Measurements from ENCODE around the gene H1-8. TPM values are rescaled to one million over a fixed set of nuclear protein-coding genes. Genes with fewer than 3 reads are reported as not detected.

Gene H1-8
- total RNA-seq, 1 experiment from 2014 or later: not detected

DNA sequence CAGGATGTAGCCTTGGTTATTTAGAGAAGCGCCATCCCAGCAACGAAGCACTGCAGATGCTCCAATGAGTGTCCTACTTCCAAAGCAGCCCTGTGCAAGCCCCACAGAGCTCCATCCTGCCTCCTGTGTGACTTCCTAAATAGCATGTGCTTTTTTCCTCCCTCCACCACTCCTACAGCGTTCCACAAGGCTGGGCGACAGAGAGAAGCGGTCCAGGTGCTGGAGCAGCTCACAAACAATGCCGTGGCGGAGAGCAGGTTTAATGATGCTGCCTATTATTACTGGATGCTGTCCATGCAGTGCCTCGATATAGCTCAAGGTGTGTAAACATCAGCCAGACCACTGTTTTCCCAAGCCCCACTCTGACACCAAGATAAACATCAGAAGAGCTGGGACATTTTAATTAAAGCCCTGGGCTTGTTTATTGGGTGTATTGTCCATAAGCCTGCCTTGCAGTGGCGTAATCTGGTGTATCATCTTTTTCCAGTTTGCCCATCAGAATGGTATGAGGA lies 36.7 kb upstream of the H1-8 start:
- Histone ChIP-seq H3K27ac (ENCODE audit: low read depth, low read length) (no peak overlapping the region), H3K4me1 (ENCODE audit: control insufficient read depth in 1 of 2, insufficient read depth in 2 of 2, low read length in 2 of 2) (no peaks in the 10 kb centered on the region), H4K20me1 (ENCODE audit: insufficient read depth) (no peaks in the 10 kb centered on the region), H3K9ac (ENCODE audit: low read length) (no peak overlapping the region), H3K9me2 (ENCODE audit: insufficient read depth) (no peaks in the 10 kb centered on the region), H3K4me2 (ENCODE audit: low read length) (no peak overlapping the region), H2AFZ (ENCODE audit: low read depth, low read length, poor library complexity, severe bottlenecking) (no peak overlapping the region), H3K79me2 (ENCODE audit: insufficient read depth, low read length) (no peaks in the 10 kb centered on the region), H3K9me3 (ENCODE audit: control insufficient read depth in 1 of 2, insufficient read depth in 1 of 2, low read depth in 1 of 2, low read length in 2 of 2) (no peaks in the 10 kb centered on the region), H3K36me3 (ENCODE audit: control insufficient read depth in 1 of 2, insufficient read depth in 2 of 2, low read length in 2 of 2) (no peaks in the 10 kb centered on the region), H3K27me3 (ENCODE audit: insufficient read depth, low read length) (no peaks in the 10 kb centered on the region), H3K4me3 (replicated peaks in 1 of 2; ENCODE audit: low read depth in 1 of 2, low read length in 2 of 2) (no peak overlapping the region)
- intact Hi-C loops (cut with micrococcal nuclease): no loop called here
- TF ChIP-seq TCF7L2 (IDR thresholded peaks at IDR 0.05; ENCODE audit: borderline replicate concordance, extremely low read depth, insufficient read depth, insufficient read length) (no peak), ATF3 (IDR thresholded peaks at IDR 0.05) (no peak), MAX (IDR thresholded peaks at IDR 0.05) (no peak), EZH2 (IDR thresholded peaks at IDR 0.05) (no peak), YY1 (IDR thresholded peaks at IDR 0.05; ENCODE audit: extremely low read depth, insufficient replicate concordance, low read depth, low read length) (no peak)
- TF ChIP-seq, protein P1, sequence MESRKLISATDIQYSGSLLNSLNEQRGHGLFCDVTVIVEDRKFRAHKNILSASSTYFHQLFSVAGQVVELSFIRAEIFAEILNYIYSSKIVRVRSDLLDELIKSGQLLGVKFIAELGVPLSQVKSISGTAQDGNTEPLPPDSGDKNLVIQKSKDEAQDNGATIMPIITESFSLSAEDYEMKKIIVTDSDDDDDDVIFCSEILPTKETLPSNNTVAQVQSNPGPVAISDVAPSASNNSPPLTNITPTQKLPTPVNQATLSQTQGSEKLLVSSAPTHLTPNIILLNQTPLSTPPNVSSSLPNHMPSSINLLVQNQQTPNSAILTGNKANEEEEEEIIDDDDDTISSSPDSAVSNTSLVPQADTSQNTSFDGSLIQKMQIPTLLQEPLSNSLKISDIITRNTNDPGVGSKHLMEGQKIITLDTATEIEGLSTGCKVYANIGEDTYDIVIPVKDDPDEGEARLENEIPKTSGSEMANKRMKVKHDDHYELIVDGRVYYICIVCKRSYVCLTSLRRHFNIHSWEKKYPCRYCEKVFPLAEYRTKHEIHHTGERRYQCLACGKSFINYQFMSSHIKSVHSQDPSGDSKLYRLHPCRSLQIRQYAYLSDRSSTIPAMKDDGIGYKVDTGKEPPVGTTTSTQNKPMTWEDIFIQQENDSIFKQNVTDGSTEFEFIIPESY (IDR thresholded peaks at IDR 0.05; ENCODE audit: extremely low read depth, insufficient replicate concordance, low read length): no peak
- TF ChIP-seq, protein P2, sequence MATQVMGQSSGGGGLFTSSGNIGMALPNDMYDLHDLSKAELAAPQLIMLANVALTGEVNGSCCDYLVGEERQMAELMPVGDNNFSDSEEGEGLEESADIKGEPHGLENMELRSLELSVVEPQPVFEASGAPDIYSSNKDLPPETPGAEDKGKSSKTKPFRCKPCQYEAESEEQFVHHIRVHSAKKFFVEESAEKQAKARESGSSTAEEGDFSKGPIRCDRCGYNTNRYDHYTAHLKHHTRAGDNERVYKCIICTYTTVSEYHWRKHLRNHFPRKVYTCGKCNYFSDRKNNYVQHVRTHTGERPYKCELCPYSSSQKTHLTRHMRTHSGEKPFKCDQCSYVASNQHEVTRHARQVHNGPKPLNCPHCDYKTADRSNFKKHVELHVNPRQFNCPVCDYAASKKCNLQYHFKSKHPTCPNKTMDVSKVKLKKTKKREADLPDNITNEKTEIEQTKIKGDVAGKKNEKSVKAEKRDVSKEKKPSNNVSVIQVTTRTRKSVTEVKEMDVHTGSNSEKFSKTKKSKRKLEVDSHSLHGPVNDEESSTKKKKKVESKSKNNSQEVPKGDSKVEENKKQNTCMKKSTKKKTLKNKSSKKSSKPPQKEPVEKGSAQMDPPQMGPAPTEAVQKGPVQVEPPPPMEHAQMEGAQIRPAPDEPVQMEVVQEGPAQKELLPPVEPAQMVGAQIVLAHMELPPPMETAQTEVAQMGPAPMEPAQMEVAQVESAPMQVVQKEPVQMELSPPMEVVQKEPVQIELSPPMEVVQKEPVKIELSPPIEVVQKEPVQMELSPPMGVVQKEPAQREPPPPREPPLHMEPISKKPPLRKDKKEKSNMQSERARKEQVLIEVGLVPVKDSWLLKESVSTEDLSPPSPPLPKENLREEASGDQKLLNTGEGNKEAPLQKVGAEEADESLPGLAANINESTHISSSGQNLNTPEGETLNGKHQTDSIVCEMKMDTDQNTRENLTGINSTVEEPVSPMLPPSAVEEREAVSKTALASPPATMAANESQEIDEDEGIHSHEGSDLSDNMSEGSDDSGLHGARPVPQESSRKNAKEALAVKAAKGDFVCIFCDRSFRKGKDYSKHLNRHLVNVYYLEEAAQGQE (IDR thresholded peaks at IDR 0.05; ENCODE audit: low read depth): no peak
- no TSS peak for BruUV-seq (replicated peaks)
- no peak for DNase-seq (ENCODE audit: low read depth, low spot score)
- RAD21 ChIA-PET (ENCODE audit: low non-redundant PET in 1 of 2, low total read pairs in 2 of 2, uncharacterized antibody in 2 of 2, unreplicated experiment in 2 of 2): no interaction called here
- CTCF ChIA-PET: no interaction called here
- ATAC-seq: no peak
- POLR2A ChIA-PET: no interaction called here
